Neural cell (in vitro differentiated cells): ENCODE results near the gene GPHN. TPM values are rescaled to one million over a fixed set of nuclear protein-coding genes. Genes with fewer than 3 reads are reported as not detected.

Experiments
- H2AFZ ChIP-seq: fragments of 200-600, 300-800 bp; sonication (generic), shearing (Covaris generic); 2 replicates; pipeline ENCODE4 v1.6.0; 2014; ENCODE audit warnings: low read depth, mild to moderate bottlenecking, antibody characterized with exemption, low read length, moderate library complexity
- H3F3A ChIP-seq: fragments of 200-600 bp; shearing (Covaris generic); 2 replicates; pipeline ENCODE4 v1.6.1; 2016; ENCODE audit warnings: mild to moderate bottlenecking, moderate library complexity, mixed read lengths, antibody characterized with exemption, low read length; ENCODE audit not compliant: insufficient read depth, poor library complexity, severe bottlenecking
- H3K27ac ChIP-seq: fragments of 200-600, 300-800 bp; sonication (generic), shearing (Covaris generic); 2 replicates; pipeline ENCODE4 v1.5.1; 2014; ENCODE audit warnings: mild to moderate bottlenecking, low read length, moderate library complexity
- H3K27me3 ChIP-seq: fragments of 300-800, 200-600 bp; sonication (generic), shearing (Covaris generic); 2 replicates; pipeline ENCODE4 v1.6.0; 2014; ENCODE audit warnings: mild to moderate bottlenecking, low read depth, low read length, moderate library complexity; ENCODE audit not compliant: insufficient read depth
- H3K36me3 ChIP-seq: fragments of 300-800, 200-600 bp; sonication (generic), shearing (Covaris generic); 2 replicates; pipeline ENCODE4 v1.5.1; 2014; ENCODE audit warnings: mild to moderate bottlenecking, antibody characterized with exemption, low read length, moderate library complexity; ENCODE audit not compliant: insufficient read depth
- H3K4me2 ChIP-seq: fragments of 300-800, 200-600 bp; sonication (generic), shearing (Covaris generic); 2 replicates; pipeline ENCODE4 v1.6.0; 2014; ENCODE audit warnings: mild to moderate bottlenecking, low read length
- H3K4me3 ChIP-seq: fragments of 300-800, 200-600 bp; sonication (generic), shearing (Covaris generic); 2 replicates; pipeline ENCODE4 v1.5.1; 2014; ENCODE audit warnings: mild to moderate bottlenecking, low read length, moderate library complexity
- H3K79me2 ChIP-seq: fragments of 200-600 bp; shearing (Covaris generic); replicated peaks from 2 replicates; pipeline ENCODE4 v1.6.0; 2014; ENCODE audit warnings: mild to moderate bottlenecking, low read length, moderate library complexity; ENCODE audit not compliant: insufficient read depth
- H3K9ac ChIP-seq: fragments of 300-800, 200-600 bp; sonication (generic), shearing (Covaris generic); 2 replicates; pipeline ENCODE4 v1.6.1; 2016; ENCODE audit warnings: mild to moderate bottlenecking, low read length, mixed read lengths
- H3K9me2 ChIP-seq: fragments of 200-600 bp; shearing (Covaris generic); 2 replicates; pipeline ENCODE4 v1.6.1; 2016; ENCODE audit warnings: mild to moderate bottlenecking, low read length, mixed read lengths; ENCODE audit not compliant: insufficient read depth
- H3K9me3 ChIP-seq: fragments of 200-600, 300-800 bp; sonication (generic), shearing (Covaris generic); 2 replicates; pipeline ENCODE4 v1.6.1; 2016; ENCODE audit warnings: mild to moderate bottlenecking, mixed run types, low read length, moderate library complexity, mixed read lengths
- H4K20me1 ChIP-seq: fragments of 200-600 bp; shearing (Covaris generic); 2 replicates; pipeline ENCODE4 v1.6.1; 2016; ENCODE audit warnings: mild to moderate bottlenecking, mixed run types; ENCODE audit not compliant: insufficient read depth
- CTCF ChIP-seq: fragments of 450-650 bp; IDR thresholded peaks from 2 replicates; pipeline ENCODE4 v1.5.1; 2014; ENCODE audit warnings: antibody characterized with exemption, mild to moderate bottlenecking, moderate library complexity; ENCODE audit not compliant: poor library complexity, severe bottlenecking
- EP300 ChIP-seq: fragments of 450-650 bp; conservative IDR thresholded peaks from 2 replicates; pipeline ENCODE4 v1.6.1; 2014; ENCODE audit warnings: antibody characterized with exemption, mild to moderate bottlenecking, moderate library complexity; ENCODE audit not compliant: poor library complexity, severe bottlenecking
- EZH2 ChIP-seq: fragments of 200-600, 300-800 bp; shearing (Covaris generic), sonication (generic); IDR thresholded peaks from 2 replicates; pipeline ENCODE4 v1.6.1; 2014; ENCODE audit warnings: antibody characterized with exemption, low read length, borderline replicate concordance, mild to moderate bottlenecking; ENCODE audit not compliant: insufficient read depth, poor library complexity, severe bottlenecking
- MXI1 ChIP-seq: fragments of 450-650 bp; conservative IDR thresholded peaks from 2 replicates; pipeline ENCODE4 v1.6.1; 2014; ENCODE audit warnings: antibody characterized with exemption, mild to moderate bottlenecking; ENCODE audit not compliant: poor library complexity, severe bottlenecking
- POLR2AphosphoS5 ChIP-seq: IDR thresholded peaks from 2 replicates; pipeline ENCODE4 v1.6.1; 2012
- RAD21 ChIP-seq: fragments of 450-650 bp; conservative IDR thresholded peaks from 2 replicates; pipeline ENCODE4 v1.6.1; 2014; ENCODE audit warnings: antibody characterized with exemption, mild to moderate bottlenecking, moderate library complexity
- REST ChIP-seq: IDR thresholded peaks from 2 replicates; pipeline ENCODE4 v1.6.1; 2012; ENCODE audit warnings: borderline replicate concordance
- SMC3 ChIP-seq: fragments of 450-650 bp; conservative IDR thresholded peaks from 2 replicates; pipeline ENCODE4 v1.6.1; 2014; ENCODE audit warnings: antibody characterized with exemption, mild to moderate bottlenecking, moderate library complexity; ENCODE audit not compliant: poor library complexity
- TAF1 ChIP-seq: IDR thresholded peaks from 2 replicates; pipeline ENCODE4 v1.6.1; 2012; ENCODE audit warnings: low read depth
- polyA plus RNA-seq: library from polyadenylated mRNA; depleted of rRNA; stranded (reverse); fragments of >200 nt; gene quantifications from 2 replicates; pipeline ENCODE4 v1.2.3, GENCODE V29; 2014

Gene GPHN
- polyA plus RNA-seq, 1 donor from 2014 or later, result 135 TPM

GRCh38 chr14:67111022-67111421 lies 603.1 kb downstream of the GPHN start:
- Histone ChIP-seq H3K27me3 (no peaks in the 10 kb centered on the region), H3K36me3 (no peaks in the 10 kb centered on the region), H3K27ac (no peak overlapping the region), H3K4me3 (no peak overlapping the region), H3K4me2 (no peak overlapping the region), H3K9me2 (no peaks in the 10 kb centered on the region), H3K9ac (no peak overlapping the region), H3F3A (no peaks in the 10 kb centered on the region), H4K20me1 (no peaks in the 10 kb centered on the region), H3K9me3 (no peaks in the 10 kb centered on the region), H2AFZ (no peak overlapping the region), H3K79me2 (no peaks in the 10 kb centered on the region)
- TF ChIP-seq TAF1 (no peak), RAD21 (no peak), SMC3 (no peak), POLR2AphosphoS5 (no peak), EP300 (no peak), EZH2 (no peak)

GRCh38 chr14:67112344-67112743 lies 604.4 kb downstream of the GPHN start:
- Histone ChIP-seq H3K79me2 (no peaks in the 10 kb centered on the region), H2AFZ (no peak overlapping the region), H3K36me3 (no peaks in the 10 kb centered on the region), H3K9me3 (no peaks in the 10 kb centered on the region), H3K27ac (no peak overlapping the region), H3K4me3 (no peak overlapping the region), H3K27me3 (no peaks in the 10 kb centered on the region), H3K4me2 (no peak overlapping the region), H4K20me1 (no peaks in the 10 kb centered on the region), H3K9me2 (no peaks in the 10 kb centered on the region), H3K9ac (no peak overlapping the region), H3F3A (no peaks in the 10 kb centered on the region)
- TF ChIP-seq EZH2, result no peak
- TF ChIP-seq TAF1, result no peak
- no peak for TF ChIP-seq REST
- TF ChIP-seq CTCF, result no peak
- no peak for TF ChIP-seq MXI1

GRCh38 chr14:67127174-67127573 lies 619.2 kb downstream of the GPHN start:
- Histone ChIP-seq H2AFZ (no peak overlapping the region), H3K4me3 (no peak overlapping the region), H3K9me3 (no peaks in the 10 kb centered on the region), H3K27me3 (no peaks in the 10 kb centered on the region), H3K79me2 (no peaks in the 10 kb centered on the region), H3K9ac (no peak overlapping the region), H3K36me3 (peaks cover 6% of the 10 kb centered on the region), H3F3A (no peaks in the 10 kb centered on the region), H3K27ac (no peak overlapping the region), H3K4me2 (no peak overlapping the region), H3K9me2 (no peaks in the 10 kb centered on the region), H4K20me1 (no peaks in the 10 kb centered on the region)
- TF ChIP-seq EP300, result no peak
- TF ChIP-seq SMC3, result no peak
